NB4 (cell line): Measurements from ENCODE around the gene CTDNEP1.

Experiments used
- DNase-seq: peaks from one replicate; pipeline ENCODE4 v3.0.0; 2010; ENCODE audit warnings: low read depth
- H3K4me3 ChIP-seq: one replicate; pipeline ENCODE4 v1.5.1; 2011; ENCODE audit warnings: mild to moderate bottlenecking, low read depth, low read length, moderate library complexity
- CTCF ChIP-seq: IDR thresholded peaks from one replicate; pipeline ENCODE4 v1.5.1; 2012; ENCODE audit warnings: low read depth, low read length
- MAX ChIP-seq: IDR thresholded peaks from 2 replicates; pipeline ENCODE4 v1.6.1; 2011; ENCODE audit warnings: low read depth, low read length
- MYC ChIP-seq: IDR thresholded peaks from 2 replicates; pipeline ENCODE4 v1.6.1; 2011; ENCODE audit warnings: low read depth, low read length
- POLR2A ChIP-seq: IDR thresholded peaks from 2 replicates; pipeline ENCODE4 v1.6.1; 2011; ENCODE audit warnings: mild to moderate bottlenecking; ENCODE audit not compliant: insufficient read length; ENCODE audit errors: extremely low read depth

CTDNEP1 gene

DNA sequence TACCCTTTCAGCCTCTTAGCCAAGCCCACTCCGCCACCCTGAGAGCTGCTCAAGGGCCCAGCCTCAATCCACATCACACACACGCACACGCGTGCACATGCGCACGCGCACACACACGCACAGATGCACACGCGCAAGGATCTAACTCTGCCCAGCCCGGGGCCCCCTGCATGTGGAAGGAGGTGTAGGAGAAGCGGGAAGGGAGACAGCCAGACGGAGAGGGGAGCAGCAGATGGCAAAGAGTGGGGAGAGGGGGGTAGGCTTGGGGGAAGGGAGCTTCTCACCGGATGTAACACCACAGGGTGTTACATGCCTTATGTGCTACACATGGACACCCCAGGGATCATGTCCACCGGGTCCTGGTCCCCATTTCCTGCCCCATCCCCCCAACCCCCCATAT lies 47.2 kb downstream of the CTDNEP1 start:
- no peak for DNase-seq
- TF ChIP-seq POLR2A (no peak), MYC (no peak), CTCF (no peak), MAX (no peak)
- no peak overlapping the region for H3K4me3 ChIP-seq

DNA sequence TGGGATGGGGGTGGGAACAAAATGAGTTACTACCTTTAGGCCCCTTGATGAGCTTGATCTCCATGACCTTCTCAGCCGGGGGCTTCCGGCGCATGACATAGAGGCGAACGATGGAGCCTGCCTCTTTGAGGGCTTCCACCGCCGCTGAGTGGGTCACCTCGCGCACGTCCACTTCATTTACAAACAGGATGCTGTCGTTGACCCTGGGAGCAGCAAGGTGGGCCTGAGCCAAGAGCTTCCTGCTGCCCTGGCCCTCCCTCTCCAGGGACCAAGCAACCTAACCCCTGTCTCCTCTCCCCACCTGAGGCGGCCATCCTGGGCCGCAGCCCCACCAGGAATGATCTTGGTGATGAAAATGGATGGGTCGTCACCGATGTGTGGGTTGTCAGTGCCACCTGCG lies 48.1 kb downstream of the CTDNEP1 start:
- TF ChIP-seq MYC (no peak), CTCF (no peak), MAX (no peak), POLR2A (no peak)
- H3K4me3 ChIP-seq, result no peak overlapping the region
- no peak for DNase-seq

DNA sequence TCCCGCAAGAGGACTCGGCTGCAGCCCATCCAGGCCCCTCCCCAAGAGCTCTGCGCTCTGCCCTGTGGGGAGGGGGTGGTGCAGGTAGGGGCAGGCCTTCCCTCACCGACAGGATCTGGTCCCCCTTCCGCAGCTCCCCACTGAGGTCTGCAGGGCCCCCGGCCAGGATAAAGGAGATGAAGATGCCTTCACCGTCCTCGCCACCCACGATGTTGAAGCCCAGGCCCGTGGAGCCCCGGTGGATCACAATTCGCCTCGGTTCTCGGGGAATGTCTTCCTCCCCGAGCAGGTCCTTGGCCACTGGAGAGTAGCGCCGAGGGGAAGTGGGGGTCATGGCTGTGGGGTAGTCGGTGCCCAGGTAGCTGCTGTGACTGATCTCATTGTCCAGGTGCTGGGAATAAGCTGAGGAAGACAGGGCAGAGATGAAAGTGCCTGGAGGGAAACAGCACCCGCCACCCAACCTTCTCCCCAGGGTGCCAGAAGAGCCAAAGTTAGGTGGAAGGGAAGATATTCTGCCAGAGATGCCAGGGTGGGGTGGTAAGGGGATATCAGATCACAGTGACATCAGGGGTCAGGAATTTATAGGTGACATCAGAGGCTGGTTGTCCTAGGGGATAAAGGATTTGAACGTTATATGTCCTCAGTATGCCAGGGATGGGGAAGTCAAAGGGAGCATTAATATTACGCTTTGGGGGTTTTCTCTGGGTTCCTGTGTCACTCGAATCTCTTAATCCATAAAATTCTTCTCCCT lies 54.7 kb downstream of the CTDNEP1 start:
- H3K4me3 ChIP-seq, result no peak overlapping the region
- TF ChIP-seq MYC (no peak), MAX (no peak), CTCF (no peak), POLR2A (no peak)
- no peak for DNase-seq

- H3K4me3 ChIP-seq, result no peak overlapping the region
- TF ChIP-seq POLR2A, result no peak
- TF ChIP-seq MAX, result no peak
- TF ChIP-seq MYC, result no peak
- no peak for TF ChIP-seq CTCF
- no peak for DNase-seq
Observed at GRCh38 chr17:7195971-7196370, 55.6 kb downstream of the CTDNEP1 start.
